Chondrocyte (in vitro differentiated cells): ENCODE measurements around the gene C6orf163. TPM values are rescaled to one million over a fixed set of nuclear protein-coding genes. Genes with fewer than 3 reads are reported as not detected.

ENCODE experiments used
- DNase-seq: peaks from one replicate; pipeline ENCODE4 v3.0.0; 2021; ENCODE audit warnings: mixed read lengths, low spot score
- H3K27ac Mint-ChIP-seq: one replicate; pipeline ENCODE4 v1.8.0; 2021; ENCODE audit warnings: mild to moderate bottlenecking, moderate library complexity, mixed read lengths; ENCODE audit not compliant: unreplicated experiment
- H3K27me3 Mint-ChIP-seq: 2 replicates; pipeline ENCODE4 v1.8.0; 2021; ENCODE audit warnings: low read depth, mixed read lengths
- H3K36me3 Mint-ChIP-seq: 2 replicates; pipeline ENCODE4 v1.8.0; 2021; ENCODE audit warnings: low read depth, mixed read lengths
- H3K4me1 Mint-ChIP-seq: 2 replicates; pipeline ENCODE4 v1.8.0; 2021; ENCODE audit warnings: low read depth, mild to moderate bottlenecking, mixed read lengths
- H3K4me3 Mint-ChIP-seq: one replicate; pipeline ENCODE4 v1.8.0; 2021; ENCODE audit warnings: mild to moderate bottlenecking, moderate library complexity, mixed read lengths; ENCODE audit not compliant: unreplicated experiment
- H3K9me3 Mint-ChIP-seq: 2 replicates; pipeline ENCODE4 v1.8.0; 2021; ENCODE audit warnings: low read depth, mixed read lengths
- CTCF ChIP-seq: fragments of 200-600 bp; sonication (generic); IDR thresholded peaks from 2 replicates; pipeline ENCODE4 v1.5.0; 2021; ENCODE audit warnings: antibody characterized with exemption, mild to moderate bottlenecking, moderate library complexity
- total RNA-seq: library from RNA; stranded (reverse); gene quantifications from 3 replicates; pipeline ENCODE4 v1.2.1, GENCODE V29; 2021

The C6orf163 gene
- total RNA-seq, 1 donor from 2014 or later = 1.2 TPM

DNA sequence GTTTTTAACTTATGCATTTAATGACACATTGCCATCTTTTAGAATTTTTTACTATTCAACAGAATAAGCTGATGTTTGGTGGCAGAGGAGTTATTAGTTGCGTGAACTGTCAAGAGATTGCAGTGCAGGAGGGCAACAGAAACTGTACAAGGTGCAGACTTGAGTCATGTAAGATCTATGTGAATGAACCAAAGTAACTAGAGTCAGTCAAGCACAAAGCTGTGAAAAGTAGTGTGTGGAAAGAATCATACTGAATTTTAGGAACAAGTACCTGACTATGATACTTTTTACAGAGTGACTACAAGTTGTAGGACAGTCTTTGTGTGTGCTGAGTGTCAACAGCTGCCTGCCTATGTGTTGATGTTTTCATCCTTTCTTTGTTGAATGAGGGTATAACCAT is 2.7 kb upstream of the C6orf163 start:
- no peak overlapping the region for H3K4me3 Mint-ChIP-seq
- no peak for DNase-seq
- TF ChIP-seq CTCF = no peak
- no peaks in the 10 kb centered on the region for H3K9me3 Mint-ChIP-seq
- H3K27ac Mint-ChIP-seq = no peak overlapping the region
- H3K36me3 Mint-ChIP-seq = peaks cover 5% of the 10 kb centered on the region
- no peaks in the 10 kb centered on the region for H3K27me3 Mint-ChIP-seq
- H3K4me1 Mint-ChIP-seq = peaks cover 15% of the 10 kb centered on the region

- Mint-ChIP-seq H3K9me3 (no peaks in the 10 kb centered on the region), H3K27me3 (no peaks in the 10 kb centered on the region), H3K4me1 (peaks cover 15% of the 10 kb centered on the region), H3K4me3 (no peak overlapping the region), H3K27ac (no peak overlapping the region), H3K36me3 (peaks cover 7% of the 10 kb centered on the region)
- DNase-seq = no peak
- TF ChIP-seq CTCF = no peak
Measured at GRCh38 chr6:87342829-87343228, 1.8 kb upstream of the C6orf163 start.

DNA sequence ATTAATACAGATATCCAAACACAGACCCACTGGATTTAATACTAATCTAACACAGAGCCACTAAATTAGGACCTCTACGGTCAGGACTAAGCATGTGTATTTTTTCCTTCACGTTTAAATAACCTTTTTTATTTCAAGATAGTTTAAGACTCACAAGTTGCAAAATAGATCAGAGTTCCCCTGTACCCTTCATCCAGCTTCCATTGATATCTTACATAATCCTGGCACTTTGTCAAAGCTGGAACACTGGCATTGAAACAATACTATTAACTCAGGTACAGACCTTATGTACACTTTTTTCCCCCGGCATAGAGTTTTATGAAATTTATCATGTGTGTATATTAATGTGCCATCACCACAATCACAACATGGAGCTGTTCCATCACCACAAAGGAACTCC is 2.1 kb downstream of the C6orf163 start:
- Mint-ChIP-seq H3K4me3 (no peak overlapping the region), H3K9me3 (no peaks in the 10 kb centered on the region), H3K36me3 (peaks cover 5% of the 10 kb centered on the region), H3K4me1 (no peaks in the 10 kb centered on the region), H3K27ac (no peak overlapping the region), H3K27me3 (no peaks in the 10 kb centered on the region)
- TF ChIP-seq CTCF = no peak
- DNase-seq = no peak

DNA sequence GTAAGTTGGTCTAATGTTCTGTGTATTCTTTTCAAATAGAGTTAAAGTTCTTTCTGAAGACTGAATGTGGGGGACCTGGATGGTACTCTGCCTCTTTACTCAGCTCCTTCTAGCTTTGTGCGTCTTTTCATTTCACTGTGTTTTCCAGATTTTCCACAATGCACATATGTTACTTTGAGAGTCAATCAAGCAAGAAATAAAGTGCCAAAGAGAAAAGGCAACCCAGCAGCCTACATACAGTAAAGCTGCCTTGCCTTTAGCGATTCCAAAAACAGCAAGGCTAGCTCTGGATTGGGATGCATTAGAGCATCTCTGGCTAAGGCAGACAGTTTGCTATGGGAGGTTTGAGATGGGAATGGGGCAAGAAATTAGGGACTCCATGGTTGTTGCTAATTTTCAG is 5.3 kb downstream of the C6orf163 start:
- DNase-seq = no peak
- H3K4me1 Mint-ChIP-seq = no peaks in the 10 kb centered on the region
- no peak overlapping the region for H3K27ac Mint-ChIP-seq
- no peak for TF ChIP-seq CTCF
- no peaks in the 10 kb centered on the region for H3K27me3 Mint-ChIP-seq
- no peaks in the 10 kb centered on the region for H3K9me3 Mint-ChIP-seq
- H3K4me3 Mint-ChIP-seq = no peak overlapping the region
- peaks cover 5% of the 10 kb centered on the region for H3K36me3 Mint-ChIP-seq

GRCh38 chr6:87350516-87350915 is 5.9 kb downstream of the C6orf163 start:
- H3K4me3 Mint-ChIP-seq = no peak overlapping the region

More at GRCh38 chr6:87350516-87350915, 5.9 kb downstream of the C6orf163 start:
- no peaks in the 10 kb centered on the region for H3K9me3 Mint-ChIP-seq
- H3K36me3 Mint-ChIP-seq = peaks cover 5% of the 10 kb centered on the region
- H3K4me1 Mint-ChIP-seq = no peaks in the 10 kb centered on the region
- no peaks in the 10 kb centered on the region for H3K27me3 Mint-ChIP-seq
- no peak overlapping the region for H3K27ac Mint-ChIP-seq
- DNase-seq = no peak
- no peak for TF ChIP-seq CTCF
